GM12891 (cell line): ENCODE results near the gene DNAJC15.

ENCODE experiments used
- PAX5 ChIP-seq: IDR thresholded peaks from 2 replicates; pipeline ENCODE4 v1.6.1; 2011; ENCODE audit warnings: low read length, moderate library complexity, mild to moderate bottlenecking; ENCODE audit not compliant: insufficient read depth, severe bottlenecking
- POLR2A ChIP-seq: IDR thresholded peaks from 2 replicates; pipeline ENCODE4 v1.6.1; 2011; ENCODE audit warnings: low read depth, low read length, control low read depth
- POLR2AphosphoS5 ChIP-seq: IDR thresholded peaks from 2 replicates; pipeline ENCODE4 v1.6.1; 2011; ENCODE audit warnings: low read depth, low read length, control low read depth
- POU2F2 ChIP-seq: IDR thresholded peaks from 2 replicates; pipeline ENCODE4 v1.6.1; 2011; ENCODE audit warnings: low read depth, mild to moderate bottlenecking, control low read depth, low read length, moderate library complexity
- SPI1 ChIP-seq: IDR thresholded peaks from 2 replicates; pipeline ENCODE4 v1.6.1; 2011; ENCODE audit warnings: low read depth, low read length, control low read depth
- TAF1 ChIP-seq: IDR thresholded peaks from 2 replicates; pipeline ENCODE4 v1.6.1; 2011; ENCODE audit warnings: low read depth, low read length, control low read depth

GRCh38 chr13:43124490-43124889 lies 101.1 kb downstream of the DNAJC15 start:
- no peak for TF ChIP-seq POLR2AphosphoS5
- TF ChIP-seq POLR2A: no peak
- no peak for TF ChIP-seq SPI1
- no peak for TF ChIP-seq TAF1
- TF ChIP-seq PAX5: no peak
- no peak for TF ChIP-seq POU2F2
